ENCODE data around the gene CHCHD6.

CHCHD6 gene

DNA sequence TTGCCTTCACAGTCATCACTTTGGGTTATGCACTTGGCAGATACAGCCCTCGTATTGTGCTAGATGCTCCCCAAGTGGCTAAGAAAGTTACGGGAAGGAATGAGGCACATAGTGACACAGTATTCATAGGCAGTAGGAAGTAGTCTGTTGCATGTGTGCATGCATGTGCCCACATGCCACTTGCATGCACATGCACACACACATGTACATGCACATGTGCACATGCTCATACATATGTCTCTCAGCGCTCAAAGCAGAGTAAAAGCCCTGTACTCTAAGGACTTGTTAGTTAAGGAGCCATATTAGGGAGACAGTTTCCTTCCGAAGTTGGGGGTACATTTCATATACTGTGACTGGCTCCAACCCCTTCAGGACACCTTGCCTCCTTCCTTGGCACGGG lies 128.9 kb downstream of the CHCHD6 start:
- no peak for DNase-seq

DNA sequence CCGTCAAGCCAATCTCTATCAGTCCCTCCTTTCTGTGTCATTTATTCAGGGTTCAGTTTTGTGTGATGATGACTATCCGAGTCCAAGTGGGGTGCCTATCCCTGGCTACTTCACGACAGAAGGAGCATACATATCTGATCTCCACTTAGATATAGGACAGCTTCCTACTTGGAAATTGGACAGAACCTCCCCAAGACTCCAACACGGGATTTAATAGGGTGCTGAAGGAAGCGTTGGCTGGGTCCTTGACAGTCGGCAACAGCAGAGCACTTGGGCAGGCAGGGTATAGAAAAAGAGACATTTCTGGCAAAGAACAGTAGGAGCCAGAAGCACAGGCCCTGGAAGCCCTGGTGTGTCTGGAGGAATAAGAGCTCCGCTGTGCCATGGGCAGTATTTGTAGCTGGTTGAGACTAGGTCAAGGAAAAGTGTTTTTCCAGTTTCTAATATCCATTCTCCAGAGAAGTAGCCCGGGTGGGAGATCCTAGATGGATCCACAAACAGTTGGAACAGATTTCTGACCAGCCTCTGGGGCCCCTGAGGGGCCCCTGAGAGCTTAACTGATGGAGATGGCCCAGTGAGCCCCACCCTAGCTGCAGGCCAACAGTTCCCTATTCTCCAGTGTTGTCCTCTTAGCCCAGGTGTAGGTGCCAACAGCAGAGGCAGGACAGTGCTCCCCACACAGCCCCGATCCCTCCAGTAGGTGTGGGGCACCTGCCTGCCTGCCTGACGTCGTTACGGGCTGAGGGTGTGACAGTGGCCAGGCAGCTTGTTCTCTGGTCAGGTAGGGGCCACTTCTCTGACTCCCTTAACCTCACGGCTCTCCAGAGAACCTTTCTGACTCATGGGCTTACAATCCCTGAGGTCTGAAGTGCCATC lies 130.8 kb downstream of the CHCHD6 start:
- no peak for DNase-seq

DNA sequence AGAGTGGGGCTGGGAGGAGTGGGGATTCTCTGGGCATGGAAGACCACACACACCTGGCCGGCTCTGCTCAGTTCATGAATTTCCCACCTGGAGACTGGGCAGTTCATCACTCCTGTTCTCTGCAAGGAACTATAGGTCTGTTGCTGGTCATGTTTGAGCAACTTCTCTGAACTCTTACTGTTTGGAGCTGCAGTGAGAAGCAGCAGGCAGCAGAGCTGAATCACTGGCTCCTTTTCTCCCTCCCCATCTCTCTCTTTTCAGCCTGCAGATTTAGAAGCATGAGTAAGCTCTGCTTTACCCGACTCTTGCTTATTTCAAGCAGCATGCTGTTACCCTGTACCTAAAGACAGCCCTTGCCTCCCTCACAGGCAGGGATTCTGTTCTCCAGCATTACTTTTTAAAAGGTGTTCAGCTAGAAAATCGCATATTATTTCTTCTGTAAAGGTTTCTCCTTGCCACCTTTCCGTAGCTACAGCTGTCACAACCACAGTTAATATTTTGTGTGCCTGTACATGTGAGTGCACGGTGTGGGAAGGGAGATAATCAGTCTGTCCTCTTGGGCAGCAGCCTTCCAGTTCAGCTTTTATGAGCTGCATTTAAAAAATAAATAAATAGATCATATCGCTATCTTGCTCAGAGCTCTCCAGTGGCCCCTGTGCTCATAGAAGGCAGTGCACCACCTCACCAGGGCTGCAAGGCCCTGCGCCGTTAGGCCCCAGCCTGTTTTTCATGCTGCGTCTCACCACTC lies 131.6 kb downstream of the CHCHD6 start:
- no peak for DNase-seq

DNA sequence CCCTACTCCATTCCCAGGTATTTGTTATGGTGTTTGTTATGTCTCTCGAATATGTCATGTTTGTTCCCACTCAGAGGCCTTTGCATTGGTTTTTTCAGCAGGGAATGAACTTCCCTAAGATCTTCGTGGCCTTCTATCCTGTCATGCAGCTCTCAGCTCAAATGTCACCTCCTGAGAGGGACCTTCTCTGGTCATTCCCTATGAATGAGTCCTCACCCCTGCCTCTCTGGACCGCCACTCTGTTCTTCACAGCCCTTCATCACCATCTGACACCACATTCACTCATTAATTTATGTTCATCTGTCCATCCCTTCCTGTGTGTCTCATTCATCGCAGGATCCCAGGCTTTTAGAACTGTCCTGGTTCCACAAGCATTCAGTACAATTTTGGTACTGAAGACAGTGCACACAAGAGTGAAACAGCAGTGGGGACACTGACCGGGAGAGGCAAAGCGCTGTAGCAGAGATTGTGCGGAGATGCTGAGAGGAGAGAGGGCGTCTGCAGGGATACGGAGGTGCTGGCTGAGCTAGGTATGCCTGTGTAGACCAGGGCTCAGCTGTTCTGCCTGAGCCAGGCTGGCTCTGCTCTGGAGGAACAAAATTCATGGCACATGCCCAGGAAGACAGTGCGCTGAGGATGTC lies 132.3 kb downstream of the CHCHD6 start:
- DNase-seq = no peak

DNA sequence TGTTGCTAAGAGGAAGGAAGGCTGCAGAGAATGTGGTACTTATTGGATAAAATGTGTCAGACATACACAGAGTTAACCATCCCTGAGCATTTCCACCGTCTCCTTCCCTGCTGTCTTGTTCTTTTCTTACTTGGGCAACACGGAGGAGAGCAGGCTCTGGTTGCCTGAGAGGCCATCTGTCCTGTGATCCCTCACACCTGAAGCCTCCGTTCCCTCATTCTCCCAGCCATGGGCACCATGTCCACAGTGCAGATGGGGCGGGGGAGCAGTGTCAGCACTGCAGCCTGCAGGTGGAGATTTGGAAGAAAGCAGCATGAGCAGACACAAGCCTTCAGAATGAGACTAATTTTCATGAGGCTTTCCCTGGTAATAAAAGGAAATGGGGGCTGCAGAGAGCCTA lies 133.7 kb downstream of the CHCHD6 start:
- no peak for DNase-seq

DNA sequence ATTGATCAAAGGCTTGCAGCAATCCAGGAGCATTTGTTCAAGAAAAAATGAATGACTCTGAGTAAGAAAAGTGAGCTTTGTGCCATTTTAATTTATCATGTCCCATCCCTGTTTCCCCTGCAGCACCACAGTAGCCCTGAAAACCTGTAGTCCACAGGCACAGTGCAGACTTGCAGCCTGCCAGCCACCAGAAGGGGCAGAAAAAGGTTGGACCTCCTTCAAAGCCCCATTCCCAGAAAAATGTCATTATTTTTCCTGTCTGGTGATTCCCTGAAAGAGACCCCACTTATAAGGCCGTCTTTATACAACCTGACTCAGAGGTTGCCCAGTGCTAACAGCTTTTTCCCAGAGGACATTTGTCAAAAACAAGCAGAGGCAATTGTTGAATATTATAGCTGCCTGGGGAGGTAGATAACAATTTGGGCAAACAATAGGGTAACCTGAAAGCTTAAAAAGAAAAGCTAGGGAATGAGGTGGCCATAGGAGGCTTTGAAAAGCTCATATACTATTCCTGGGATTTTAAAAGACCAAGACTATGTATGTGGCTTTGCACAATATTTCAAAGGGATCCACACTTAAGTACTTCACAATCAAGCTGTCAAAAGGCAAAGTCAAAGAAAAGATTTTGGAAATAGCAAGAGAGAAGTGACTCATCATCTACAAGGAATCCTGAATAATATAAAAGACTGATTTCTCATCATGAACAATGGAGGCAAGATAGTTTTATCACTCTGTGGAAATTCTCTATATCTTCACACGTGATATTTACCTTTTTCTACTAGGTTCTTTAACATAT lies 142.1 kb downstream of the CHCHD6 start:
- DNase-seq = no peak

DNA sequence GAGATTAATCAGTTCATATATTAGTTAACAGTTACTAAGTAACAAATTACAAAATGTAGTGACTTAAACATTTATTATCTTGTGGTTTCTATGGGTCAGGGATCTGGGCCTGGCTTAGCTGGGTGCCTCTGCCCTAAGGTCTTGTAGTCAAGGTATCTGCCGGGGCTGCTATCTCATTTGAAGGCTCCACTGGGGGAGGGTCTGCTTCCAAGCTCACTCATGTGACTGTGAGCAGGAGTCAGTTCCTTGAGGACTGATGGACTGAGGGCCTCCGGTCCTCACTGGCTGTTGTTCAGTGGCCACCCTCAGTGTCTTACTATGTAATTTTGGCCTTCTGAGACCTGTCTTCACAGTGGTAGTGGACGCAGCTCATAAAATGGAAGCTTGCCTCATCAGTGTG lies 143.0 kb downstream of the CHCHD6 start:
- DNase-seq = no peak

DNA sequence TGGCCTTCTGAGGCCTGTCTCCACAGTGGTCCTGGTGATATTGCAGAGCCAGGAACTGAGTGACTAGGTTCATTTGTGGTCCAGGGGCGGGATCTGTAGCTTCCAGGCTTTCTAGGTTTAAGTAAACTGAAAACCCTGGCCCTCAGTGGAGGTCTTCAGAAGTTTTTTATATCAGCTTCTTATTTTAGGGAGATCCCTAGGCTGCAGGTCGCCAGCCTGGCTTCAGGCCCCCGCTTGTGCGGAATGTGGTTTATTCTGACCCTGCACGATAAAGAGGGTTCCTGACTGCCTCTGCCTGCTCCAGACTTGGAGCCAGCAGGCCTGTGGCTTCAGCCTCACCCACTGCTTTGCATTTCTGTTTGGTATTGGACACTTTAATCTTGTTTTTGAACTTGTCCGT lies 145.0 kb downstream of the CHCHD6 start:
- DNase-seq = no peak

DNA sequence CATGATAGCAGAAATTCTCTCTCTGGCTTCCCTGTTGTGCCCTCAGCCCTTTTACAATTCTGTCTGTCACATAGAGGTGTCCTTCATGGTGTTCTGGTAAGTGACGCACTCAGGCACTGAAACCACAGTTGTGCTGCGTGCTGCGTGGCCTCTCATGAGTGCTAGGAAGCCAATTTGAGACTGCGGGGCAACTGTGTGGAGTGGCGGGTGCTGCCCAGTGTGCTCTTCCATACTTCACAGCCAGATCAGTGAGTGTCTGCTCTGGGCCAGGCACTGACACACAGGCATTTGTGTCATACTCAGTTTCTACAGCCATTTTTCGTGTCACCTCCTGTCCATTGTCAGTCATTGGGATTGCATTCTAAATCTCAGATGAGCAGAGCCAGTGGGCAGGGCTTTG lies 145.7 kb downstream of the CHCHD6 start:
- peak; percentile 31 for DNase-seq

DNA sequence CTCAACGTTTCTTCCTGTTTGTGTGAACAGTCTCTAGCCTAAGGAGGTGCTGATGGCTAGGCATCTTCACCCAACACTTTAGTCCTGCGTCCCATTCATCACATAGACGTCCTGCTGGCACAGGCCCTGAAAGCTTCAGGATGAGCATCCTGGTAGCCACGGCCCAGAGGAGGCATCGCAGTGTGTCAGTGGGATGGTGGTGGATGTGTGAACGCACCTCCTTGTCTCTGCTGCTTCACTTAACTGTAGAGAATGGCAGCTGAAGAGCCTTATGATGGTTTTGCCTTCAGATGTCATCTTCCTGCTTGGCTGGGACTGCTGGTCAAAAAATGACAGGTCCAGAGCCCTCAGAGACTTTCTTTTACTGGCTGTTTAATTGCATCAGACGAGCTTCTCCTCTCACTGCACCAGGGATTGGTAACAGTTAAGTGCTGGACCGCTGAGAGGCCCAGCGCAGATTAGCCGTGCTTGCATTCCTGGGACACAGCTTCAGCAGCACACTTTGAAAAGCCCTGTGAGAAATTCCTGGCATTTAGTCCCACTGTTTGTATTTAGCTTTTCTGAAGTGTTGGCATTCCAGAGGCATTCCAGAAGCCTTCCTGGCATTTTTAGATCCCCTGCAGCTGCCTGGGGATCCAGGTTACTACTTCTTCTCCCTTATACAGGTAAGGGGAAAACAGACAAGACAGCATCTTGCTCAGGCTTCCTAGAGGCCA lies 146.5 kb downstream of the CHCHD6 start:
- peak; percentile 87 for DNase-seq

DNA sequence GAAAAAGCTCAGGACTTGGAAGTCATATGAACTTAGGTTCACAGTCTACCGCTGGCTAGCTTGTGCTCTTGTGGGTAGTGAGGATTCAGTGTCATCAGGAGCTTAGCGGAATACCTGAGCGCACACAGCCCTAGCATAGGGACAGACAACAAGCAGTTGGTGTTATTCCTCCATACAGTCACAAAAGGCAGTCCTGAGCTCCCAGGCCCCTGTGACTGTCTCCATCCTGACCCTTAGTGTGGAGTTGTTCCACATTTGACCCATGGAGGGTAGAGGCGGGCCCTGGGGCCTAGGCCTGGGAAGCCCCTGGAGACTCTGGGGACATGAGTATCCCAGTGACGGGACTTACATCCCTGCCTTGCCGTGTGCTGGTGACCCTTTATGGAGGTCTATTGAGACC lies 147.3 kb downstream of the CHCHD6 start:
- no peak for DNase-seq

DNA sequence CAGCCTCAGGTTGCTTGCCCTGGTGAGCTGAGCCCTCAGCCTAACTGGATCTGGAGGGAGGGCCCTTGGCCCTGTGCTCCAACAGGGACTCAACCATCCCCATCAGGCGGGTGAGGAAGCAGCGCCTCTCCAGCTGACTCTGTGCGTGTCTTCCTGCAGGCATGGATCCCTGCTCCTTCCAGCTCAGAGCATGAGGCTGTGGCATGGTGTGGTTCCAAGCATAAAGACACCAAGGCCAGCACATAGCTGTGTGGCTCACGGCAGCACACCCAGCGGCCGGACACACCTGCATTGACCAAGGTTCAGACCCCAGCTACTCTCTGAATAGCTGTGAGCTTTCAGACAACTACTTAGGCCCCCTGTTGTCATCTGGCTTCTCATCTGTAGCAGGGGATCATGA lies 147.9 kb downstream of the CHCHD6 start:
- peak; percentile 30 for DNase-seq

DNA sequence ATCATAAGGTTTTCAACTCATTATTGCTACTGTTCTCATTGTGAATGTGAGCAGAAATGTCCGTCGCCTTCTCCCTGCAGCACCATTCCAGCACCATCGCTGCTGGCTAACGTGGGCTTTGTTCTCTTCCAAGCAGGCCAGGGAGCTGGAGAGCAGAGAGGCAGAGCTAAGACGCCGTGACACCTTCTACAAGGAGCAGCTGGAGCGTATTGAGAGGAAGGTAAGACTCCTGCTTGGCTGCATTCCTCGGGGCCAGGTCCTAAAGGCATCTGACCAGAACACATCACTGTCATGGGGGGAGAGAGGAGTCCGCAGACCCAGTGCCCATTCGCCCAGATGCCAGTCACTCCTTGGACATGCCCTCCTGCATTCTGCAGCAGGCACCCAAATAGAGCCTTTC lies 148.5 kb downstream of the CHCHD6 start:
- peak; percentile 70 for DNase-seq

DNA sequence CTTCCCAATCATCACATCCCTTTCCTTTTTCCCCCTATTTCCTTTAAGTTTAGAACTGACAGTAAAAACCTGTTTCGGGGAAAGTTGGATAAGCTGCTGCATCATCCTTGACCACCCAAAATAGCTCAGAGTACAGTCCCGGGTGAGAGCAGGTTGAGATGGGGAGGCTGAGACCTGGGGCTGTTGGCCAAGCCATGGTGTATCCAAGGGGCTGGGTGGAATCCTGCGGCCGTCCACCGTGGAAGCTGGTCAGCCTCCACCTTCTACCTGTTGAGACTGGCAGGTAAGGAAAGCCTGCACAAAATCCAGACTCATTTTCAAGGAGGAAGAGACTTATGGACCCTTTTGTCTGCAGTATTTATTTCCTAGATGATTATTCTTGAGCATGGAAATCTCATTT lies 150.6 kb downstream of the CHCHD6 start:
- DNase-seq = no peak

DNA sequence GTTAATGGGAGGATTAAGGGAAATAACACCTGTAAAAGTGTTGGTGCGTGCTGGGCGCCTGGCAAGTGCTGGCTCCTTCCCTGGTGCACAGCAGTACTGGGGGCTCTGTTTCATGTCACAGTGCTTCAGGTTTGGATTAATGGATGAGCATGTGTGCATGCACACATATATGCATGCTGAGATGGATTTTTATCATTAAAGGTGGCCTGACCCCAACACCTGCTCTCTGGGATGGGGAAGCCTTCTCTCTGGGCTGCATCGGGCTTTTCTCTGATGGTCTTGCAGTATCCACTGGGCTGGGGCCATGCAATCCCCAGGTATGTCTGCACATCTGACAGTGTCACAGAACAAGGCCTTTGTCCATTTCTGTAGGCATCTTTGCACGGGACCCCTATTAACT lies 151.3 kb downstream of the CHCHD6 start:
- no peak for DNase-seq

DNA sequence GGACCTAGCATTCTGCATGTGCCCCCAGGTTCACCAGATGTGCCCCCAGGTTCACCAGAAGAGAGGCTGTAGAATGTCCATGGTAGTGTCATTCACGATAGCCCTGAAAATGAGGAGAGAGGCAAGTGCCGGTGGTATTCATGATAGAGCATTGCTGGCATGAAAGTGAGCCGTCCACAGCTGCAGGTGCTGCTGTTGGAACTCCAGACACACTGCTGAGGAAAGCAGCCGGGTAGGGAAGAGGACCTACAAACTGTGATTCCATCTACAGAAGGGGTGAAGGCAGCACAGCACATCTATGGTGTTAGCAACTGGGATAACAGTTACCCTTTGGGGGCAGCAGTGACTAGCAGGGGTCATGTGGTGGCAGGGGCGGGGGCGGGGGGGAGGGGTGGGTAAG lies 153.9 kb downstream of the CHCHD6 start:
- DNase-seq = no peak

DNA sequence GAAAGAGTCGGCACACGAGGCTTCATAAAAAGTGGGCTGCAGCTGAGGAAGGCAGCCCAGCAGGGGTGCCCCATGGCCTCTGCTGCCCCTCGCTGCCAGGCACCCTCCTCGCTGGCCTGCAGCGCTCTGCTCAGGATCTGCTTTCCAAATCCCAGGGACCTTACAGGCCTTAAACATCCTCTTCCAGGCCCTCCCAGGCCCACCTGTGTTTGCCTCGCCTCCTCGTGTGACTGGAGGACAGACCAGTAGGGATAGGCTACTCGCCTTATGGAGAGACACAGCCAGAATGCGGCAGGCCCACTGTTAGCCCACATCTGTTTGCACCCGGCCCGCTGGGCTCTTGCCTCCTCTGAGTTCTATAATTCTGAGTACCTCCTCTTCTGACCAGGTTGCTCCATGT lies 154.4 kb downstream of the CHCHD6 start:
- no peak for DNase-seq

DNA sequence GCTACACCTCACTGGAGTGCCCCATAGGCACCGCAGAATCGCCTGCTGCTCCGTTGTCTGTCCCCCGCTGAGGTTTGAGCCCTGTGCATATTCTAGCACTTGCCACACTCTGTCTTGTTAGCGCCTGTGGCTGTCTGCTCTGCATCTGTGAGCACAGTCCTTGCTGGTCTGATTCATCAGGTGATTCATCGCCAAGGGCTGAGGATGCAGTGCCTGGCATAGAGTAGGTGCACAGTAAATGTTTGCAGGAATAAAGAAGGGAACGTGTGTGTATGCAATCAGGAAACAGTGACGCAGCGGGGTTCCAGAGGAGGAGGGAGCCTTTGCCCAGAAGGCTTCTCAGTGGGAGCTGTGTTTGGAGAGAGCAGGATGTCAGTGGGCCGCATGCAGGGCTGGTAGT lies 154.8 kb downstream of the CHCHD6 start:
- no peak for DNase-seq

DNA sequence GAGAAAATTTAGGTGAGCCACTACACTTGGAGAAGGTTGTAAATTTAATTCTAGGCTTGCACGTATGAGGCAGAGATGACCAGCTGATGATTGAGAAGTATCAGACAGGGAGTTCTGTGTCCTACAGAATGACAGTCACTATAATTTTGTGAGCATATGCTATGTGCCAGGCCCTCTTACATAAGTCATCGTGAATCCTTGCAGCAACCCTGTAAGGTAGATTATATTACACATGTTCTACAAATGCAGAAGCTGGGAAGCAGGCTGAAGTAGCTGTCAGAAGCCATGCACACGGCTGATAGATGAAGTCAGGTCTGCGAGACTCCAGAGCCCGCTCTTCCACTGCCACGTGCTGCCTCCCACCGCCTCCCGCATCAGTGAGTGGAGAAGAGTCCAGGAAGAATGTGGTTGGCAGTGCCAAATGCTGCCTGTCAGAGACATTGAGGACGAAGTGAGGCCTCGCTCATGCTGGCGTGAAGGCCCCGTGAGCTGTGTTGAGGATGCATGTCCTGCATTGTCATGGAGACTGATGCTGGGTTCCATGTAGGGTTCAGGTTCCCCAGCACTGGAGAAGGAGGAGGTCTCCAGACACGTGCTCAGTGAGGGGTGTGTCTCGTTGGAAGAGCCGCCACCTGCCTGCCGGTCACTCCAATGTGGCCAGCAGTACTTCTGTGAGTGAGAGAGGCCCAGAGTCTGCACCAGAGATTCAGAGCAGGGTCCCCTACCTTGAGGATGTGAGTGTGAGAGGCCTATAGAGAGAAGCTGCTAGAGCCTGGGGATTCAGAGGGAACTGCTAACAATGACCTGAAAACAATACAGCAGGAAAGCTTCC lies 155.6 kb downstream of the CHCHD6 start:
- DNase-seq = no peak

DNA sequence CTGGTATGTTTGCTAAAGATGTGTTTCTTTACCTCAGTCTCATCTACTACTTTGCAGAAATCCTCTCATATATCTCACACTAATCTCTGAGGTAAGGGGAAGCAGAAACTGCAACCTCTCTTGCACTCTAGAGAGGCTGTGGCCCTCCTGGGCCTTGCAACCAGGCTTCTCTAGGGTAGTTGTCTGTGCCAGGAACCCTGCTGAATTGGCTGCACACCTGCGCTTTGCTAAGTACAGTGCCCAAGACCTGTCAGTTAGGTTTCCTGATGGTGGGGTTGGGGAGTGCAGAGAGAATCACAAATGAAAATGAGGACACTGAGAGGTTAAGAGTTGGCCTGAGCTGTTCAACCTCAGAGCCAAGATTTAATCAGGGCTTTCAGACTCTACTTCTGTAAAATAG lies 161.7 kb downstream of the CHCHD6 start:
- DNase-seq = no peak

DNA sequence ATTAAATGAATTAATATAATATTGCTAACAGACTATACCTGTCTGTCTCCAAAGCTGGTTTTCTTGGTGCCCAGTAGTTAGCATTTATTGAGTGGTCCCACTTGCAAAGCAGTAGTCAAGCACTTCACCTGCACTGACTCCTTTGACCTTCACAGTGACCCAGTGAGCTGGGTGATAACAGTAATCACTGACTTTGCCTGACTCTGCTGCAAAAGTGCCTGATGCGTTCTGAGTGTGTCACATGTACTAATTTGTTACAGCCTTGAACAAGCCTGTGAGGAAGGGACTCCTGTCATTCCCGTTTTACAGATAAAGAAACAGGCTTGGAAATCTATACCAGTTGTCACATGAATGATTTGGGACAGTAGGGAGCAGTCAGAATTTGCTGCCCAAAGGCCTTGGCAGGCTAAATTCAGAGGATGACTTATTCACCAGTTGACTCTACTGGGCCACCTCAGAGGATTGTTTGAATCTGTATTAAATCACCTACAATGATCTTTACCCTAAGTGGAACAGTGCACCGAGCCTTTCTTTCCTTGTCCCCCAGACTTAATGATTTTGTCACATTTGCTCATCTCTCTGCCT lies 162.2 kb downstream of the CHCHD6 start:
- DNase-seq = no peak
